ENCODE measurements around the gene LARGE1.

Gene LARGE1

GRCh38 chr22:33518405-33518804, 401.9 kb downstream of the LARGE1 start:
- DNase-seq = no peak

DNA sequence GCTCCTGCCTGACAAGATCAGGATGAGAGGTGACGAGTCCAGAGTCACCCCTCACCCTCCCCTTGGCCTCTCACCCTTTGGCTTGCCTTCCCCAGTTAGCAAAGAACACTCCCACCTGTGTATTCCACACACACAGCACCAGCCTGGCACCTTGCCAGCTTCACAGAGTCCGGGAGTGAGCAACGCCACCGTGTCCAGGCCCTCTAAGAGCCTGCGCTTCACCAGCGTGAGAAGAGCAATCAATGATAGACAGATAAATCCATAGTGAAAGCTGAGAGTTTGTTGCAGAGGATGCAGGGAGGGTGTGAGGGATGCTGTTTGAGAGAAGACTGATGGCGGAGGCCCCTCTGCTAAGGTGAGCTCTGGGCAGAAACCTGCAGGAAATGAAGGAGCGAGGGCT, 404.5 kb downstream of the LARGE1 start:
- no peak for DNase-seq

DNA sequence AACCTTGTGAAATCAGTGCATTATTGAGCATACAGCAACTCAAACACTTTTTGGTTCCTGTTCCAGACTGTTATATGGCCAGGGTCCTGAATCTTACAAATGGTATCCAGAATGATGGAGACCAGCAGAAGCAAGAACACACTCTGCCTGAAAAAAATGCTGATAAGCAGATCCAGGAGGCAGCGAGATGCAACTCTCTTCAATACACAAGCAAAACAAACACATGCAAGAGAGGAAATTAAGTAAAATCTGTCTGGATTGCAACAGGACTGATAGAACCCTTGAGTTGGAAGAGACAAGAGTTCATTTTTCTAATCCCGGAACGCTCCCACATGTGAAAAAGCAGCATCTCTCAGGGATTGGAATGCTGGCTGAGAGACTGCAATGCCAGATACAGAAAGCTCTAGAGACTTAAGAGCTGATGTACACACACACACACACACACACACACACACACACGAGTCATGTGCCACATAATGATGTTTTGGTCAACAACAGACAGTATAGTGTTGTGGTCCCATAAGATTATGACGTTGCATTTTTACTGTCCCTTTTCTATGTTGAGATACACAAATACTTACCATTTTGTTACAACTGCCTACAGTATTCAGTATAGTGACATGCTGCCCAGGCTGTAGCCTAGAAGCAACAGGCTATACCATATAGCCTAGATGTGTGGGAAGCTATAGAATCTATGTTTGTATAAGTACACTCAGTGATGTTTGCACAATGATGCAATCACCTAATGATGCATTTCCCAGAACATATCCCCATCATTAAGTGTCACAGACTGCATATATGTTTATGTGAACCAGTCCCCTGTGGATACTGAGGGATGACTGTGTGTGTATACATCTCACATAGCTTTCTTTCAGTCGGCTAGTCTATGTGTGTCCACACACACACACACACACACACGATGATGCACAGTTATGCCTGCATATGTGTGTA, 406.6 kb downstream of the LARGE1 start:
- DNase-seq = no peak

DNA sequence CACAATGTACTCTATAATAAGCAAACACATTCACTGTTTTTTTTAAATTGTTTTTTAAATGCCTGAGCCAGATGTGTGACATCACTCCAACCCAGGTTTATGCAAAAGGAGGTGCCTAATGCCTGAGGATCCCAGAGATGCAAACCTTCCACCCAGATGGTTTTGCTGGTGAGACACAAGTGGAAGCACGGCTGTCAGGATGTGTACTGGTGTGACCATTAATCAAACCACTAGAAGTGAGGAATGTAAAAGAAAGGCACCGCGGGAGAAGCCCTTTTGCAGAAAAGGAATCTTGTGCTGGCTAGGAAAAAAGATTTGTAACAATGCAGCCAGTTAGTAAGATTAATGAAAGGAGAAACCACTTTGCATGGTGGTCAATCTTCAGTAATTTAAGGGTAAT, 407.4 kb downstream of the LARGE1 start:
- DNase-seq = no peak

- DNase-seq = no peak
Observed at GRCh38 chr22:33510429-33510904, 409.8 kb downstream of the LARGE1 start.

DNA sequence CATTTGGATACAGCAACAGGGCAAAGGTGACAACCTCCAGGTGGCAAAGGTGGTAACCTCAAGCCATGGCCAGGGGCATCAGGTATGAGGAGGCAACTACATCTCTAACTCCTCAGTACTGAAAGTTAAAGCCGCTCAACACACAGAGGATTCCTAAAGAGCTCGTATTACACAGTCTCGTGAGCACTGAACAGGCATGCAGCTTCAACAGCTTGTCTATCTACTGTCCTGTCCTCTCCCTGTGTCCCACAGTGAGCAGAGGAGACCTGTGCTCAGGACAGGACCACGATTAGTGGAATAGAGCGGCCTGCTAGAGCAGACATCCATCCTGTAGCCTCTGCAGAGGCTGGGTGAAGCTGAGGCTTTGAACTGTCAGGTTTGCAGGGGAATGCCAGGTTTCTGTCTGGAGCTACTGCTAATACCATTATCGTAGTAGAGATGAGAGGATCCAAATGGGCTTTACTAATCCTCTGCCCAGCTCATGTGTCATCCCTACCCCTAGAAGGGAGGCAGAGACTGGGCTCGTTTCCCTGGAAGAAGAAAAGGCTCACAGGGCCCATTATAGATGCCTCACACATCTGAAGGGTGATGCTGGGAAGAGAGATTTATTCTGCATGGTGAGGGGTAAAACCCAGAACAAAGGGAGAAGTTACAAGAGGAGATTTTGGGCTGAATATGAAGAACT, 415.2 kb downstream of the LARGE1 start:
- DNase-seq = no peak

- no peak for DNase-seq
Observed at GRCh38 chr22:33496112-33496511, 424.2 kb downstream of the LARGE1 start.

GRCh38 chr22:33493476-33494205, 426.6 kb downstream of the LARGE1 start:
- no peak for DNase-seq

- DNase-seq = no peak
Observed at GRCh38 chr22:33492210-33492651, 428.0 kb downstream of the LARGE1 start.

- DNase-seq = no peak
Observed at GRCh38 chr22:33487041-33487716, 433.1 kb downstream of the LARGE1 start.

DNA sequence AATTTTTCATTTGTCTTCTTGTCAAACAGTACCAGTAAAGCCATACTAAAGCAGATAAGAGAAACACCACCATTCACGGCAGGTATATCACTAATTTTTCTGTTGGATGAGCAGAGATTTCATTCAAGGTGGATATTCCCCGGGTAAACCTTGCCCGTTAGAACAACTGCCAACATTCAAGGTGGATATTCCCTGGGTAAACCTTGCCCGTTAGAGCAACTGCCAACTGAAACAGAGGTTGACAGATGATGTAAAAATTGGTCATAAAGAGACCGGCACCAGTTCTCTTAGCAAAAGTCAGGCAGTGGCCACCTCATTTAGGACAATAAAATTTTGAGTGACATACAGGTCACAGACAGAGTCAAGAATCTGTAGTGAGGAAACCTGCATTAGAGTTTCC, 438.7 kb downstream of the LARGE1 start:
- no peak for DNase-seq

- no peak for DNase-seq
Observed at GRCh38 chr22:33477120-33478111, 442.9 kb downstream of the LARGE1 start.

DNA sequence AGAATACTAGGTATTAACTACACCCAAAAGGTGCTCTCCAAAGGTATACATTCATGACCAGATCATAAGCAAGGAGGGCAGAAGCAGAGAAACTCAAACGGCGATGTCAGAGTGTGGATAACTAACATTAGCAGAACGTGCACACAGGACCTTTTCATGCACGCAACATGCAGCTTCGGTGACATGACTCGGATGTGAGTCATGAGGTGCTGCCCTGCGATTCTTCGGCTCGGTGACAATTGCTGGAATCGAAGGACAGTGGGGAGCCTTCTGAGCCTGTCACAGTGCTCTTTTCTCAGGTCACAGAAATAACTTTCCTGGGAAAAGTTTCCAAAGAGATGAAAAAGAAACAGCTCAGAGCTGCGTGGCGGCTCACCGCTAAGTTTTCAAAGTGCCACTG, 443.6 kb downstream of the LARGE1 start:
- DNase-seq = no peak

GRCh38 chr22:33476206-33476605, 444.1 kb downstream of the LARGE1 start:
- DNase-seq = no peak

- no peak for DNase-seq
Observed at GRCh38 chr22:33474587-33474986, 445.7 kb downstream of the LARGE1 start.

GRCh38 chr22:33472462-33473344, 447.6 kb downstream of the LARGE1 start:
- no peak for DNase-seq

- no peak for DNase-seq
Observed at GRCh38 chr22:33470456-33470855, 449.8 kb downstream of the LARGE1 start.

GRCh38 chr22:33467620-33468095, 452.6 kb downstream of the LARGE1 start:
- DNase-seq = no peak

- no peak for DNase-seq
Observed at GRCh38 chr22:33467080-33467479, 453.2 kb downstream of the LARGE1 start.

DNA sequence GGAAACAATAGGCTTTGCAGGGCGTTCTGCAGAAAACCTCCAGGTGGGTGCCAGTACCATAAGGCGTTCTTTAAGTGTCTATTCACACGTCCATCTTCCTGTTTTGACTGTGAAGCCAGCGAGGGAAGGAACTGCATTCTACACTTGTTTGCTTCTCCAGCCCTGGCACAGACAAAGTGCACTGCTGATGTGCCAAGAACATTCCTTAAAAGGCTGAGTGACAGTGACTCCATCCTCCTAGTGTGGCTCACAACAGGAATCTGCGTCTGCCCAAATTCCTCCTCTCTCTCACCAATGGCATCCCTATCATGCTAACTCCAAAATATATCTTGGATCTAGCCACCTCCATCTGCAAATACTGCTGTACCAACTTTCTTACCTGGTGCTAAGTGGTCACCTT, 454.7 kb downstream of the LARGE1 start:
- DNase-seq = no peak

Measured in CD4-positive, alpha-beta T cell treated with Interleukin-21 for 1 hour (primary cell).